NCI-H2171 treated with DMSO at 0.1 percent for 48 hours (cell line): ENCODE results near the gene MAG.
A peak's percentile ranks its signal among the peaks of the same experiment; 100 is the strongest.
"Not testable (repeated sequence)": the region's sequence is repeated elsewhere in the genome, so short reads cannot be mapped to it uniquely, and the experiment has no call there.

Source experiments
- DNase-seq: peaks from one replicate; lab custom pipeline; 2025; lab: John Stamatoyannopoulos, UW

The MAG gene

GRCh38 chr19:35346193-35347052 is 54.5 kb downstream of the MAG start:
- DNase-seq: no peak

- DNase-seq: no peak
Observed at GRCh38 chr19:35347171-35347929, 55.4 kb downstream of the MAG start, which contains the start of gene FFAR1. FFAR1 (plus strand) TSS chr19:35347902; CDS start chr19:35351552, 3,650 bp downstream.

GRCh38 chr19:35347930-35348298 is 56.0 kb downstream of the MAG start:
- DNase-seq: no peak

DNA sequence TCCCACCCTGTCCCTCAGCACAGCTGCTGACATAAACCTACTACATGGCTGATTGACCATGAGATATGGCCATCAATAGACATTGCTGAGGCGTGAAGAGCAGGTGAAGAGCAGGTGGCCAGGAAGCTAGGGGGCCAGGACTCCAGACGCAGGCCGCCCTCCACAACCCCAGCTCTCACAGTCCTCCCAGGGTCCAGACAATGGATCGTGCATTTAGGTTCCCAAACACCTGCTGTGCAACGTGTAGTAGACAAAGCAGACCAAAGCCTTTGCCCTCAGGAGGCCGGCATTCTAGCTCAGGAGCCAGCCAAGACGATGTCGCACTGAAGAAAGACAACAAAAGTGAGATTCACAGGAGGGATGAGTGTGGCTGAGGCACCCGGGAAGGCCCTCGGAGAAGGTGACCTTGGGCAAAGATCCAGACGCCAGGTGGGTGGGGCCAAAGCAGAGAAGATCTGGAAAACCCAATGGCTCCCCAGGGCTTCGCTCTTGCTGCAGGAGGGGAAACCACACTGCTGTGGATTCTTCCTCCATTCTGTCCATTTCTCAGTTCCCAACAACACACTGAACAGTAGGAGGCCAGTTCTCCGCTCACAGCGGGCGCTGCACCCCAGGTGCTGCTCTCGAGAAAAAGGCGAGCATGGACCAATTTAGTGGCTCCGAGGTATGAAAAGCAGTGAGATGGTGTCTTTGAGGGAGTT is 57.1 kb downstream of the MAG start:
- no peak for DNase-seq

DNA sequence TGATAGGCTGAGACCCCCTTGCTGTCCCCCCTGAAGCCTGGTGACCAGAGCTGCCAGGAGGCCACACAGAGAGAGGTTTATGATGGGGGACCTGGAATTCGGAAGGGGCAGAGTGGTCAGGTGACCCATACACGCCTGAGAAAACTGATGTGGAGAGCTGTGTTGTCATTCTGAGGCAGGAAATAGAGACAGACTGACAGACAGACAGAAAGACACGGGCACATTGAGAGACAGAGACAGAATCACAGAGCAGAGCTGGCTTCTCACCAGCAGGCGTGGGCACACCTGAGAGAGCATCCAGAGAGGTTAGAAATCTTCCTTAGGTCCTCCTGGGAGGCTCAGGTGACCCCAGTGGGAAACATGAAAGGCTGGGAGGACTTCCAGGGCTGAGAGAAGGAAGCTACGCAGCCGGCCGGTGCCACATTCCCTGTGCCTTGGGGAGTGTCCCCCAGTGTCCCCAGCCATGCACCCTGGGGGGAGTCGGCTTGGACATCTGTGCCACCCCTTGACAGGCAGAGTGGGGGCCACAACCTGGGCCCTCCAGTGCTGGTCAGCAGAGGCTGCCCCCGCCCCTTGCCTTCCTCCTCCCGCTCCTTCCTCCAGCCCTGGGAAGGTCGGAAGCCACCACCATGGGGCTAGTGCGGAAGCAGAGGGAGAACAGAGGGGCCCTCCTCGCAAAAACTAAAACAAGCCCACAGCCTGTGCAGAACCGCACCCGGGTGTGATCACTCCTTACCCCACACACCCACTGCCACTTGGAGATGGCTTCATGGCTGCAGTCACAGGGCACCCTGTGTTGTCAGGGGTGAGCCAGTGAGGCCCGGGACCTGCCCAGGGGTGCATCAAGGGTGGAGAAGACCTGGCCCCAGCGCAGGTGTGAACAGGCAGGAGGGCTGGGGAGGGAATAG is 57.9 kb downstream of the MAG start:
- no peak for DNase-seq

DNA sequence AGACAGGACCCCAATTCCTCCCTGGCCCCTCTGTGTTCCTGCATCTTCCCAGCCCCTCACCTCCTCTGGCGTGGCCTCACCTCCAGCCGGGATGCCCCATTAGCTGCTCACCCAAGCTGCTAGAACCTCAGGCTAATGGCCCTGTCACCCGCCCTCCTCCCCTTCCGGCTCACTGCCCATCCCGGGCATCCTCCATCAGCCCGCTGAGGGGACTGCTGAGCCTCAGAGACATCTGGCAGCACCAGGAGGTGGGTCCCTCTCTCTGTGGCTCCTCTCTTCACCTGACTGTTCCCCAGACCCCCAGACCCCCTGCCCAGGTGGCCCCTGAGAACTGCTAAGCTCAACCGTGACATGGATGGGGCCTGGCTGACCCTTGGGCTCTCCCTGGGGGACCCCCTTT is 58.6 kb downstream of the MAG start:
- DNase-seq: peak; percentile 36

DNA sequence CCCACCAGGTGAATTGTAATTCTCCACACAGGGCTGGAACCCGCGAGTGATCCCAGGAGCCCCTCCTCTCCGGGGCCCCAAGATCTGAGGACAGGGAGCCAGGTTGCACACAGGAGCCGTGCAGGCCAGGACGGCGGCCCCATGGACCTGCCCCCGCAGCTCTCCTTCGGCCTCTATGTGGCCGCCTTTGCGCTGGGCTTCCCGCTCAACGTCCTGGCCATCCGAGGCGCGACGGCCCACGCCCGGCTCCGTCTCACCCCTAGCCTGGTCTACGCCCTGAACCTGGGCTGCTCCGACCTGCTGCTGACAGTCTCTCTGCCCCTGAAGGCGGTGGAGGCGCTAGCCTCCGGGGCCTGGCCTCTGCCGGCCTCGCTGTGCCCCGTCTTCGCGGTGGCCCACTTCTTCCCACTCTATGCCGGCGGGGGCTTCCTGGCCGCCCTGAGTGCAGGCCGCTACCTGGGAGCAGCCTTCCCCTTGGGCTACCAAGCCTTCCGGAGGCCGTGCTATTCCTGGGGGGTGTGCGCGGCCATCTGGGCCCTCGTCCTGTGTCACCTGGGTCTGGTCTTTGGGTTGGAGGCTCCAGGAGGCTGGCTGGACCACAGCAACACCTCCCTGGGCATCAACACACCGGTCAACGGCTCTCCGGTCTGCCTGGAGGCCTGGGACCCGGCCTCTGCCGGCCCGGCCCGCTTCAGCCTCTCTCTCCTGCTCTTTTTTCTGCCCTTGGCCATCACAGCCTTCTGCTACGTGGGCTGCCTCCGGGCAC is 59.6 kb downstream of the MAG start:
- DNase-seq: no peak

- DNase-seq: no peak
Observed at GRCh38 chr19:35352177-35352447, 60.2 kb downstream of the MAG start.

- peak; percentile 83 for DNase-seq
Observed at GRCh38 chr19:35352448-35353304, 60.7 kb downstream of the MAG start.

GRCh38 chr19:35353635-35354034 is 61.7 kb downstream of the MAG start:
- no peak for DNase-seq

DNA sequence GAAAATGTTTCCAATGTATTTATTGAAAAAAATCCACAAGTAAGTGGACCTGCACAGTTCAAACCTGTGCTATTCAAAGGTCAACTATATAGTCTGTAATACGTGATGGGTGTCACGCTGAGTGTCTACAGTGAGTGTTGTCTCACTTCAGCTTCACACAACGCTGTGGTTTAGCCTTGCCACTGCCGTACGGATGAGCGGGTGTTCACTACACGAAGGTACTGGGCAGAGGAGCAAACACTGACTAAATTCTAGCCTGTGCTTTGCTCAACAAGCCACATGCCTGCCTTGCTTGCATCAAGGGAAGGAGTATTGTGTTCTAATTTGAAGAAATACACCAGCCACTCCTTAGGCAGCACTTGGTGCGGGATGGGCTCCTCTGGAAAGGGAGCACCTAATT is 62.9 kb downstream of the MAG start:
- no peak for DNase-seq

DNA sequence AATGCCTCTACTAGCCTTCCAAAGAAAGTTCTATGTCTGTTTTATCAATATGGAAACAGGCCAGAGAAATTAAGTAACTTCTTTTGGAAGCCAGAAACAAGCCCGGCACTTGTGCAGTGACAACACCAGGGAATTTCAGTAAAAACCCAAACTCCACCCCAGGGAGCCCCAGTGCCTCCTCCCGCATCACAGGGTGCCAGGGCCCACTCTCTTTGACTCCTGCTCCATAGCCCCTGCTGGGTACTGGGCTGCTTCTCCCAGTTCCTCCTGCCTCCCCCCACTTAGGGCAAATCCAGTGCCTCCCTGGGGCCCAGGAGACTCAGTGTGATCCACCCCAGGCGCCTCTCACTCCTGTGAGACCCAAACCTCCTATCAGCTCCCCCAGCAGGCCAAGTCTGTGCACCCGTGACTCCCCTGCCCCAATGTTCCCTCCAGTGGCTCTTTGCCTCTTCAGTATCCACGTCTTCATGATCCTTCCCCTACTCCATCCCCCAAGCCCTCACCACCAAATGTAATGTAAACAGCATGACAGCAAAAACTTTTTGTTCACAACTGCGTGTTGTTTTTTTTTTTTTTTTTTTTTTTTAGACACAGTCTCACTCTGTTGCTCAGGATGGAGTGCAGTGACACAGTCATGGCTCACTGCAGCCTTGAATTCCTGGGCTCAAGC is 64.0 kb downstream of the MAG start:
- DNase-seq: no peak

GRCh38 chr19:35357867-35358573 is 66.1 kb downstream of the MAG start, which contains the start of gene FFAR3:
FFAR3 (plus strand) TSS chr19:35358460; CDS start chr19:35358891, 431 bp downstream.
- no peak for DNase-seq

DNA sequence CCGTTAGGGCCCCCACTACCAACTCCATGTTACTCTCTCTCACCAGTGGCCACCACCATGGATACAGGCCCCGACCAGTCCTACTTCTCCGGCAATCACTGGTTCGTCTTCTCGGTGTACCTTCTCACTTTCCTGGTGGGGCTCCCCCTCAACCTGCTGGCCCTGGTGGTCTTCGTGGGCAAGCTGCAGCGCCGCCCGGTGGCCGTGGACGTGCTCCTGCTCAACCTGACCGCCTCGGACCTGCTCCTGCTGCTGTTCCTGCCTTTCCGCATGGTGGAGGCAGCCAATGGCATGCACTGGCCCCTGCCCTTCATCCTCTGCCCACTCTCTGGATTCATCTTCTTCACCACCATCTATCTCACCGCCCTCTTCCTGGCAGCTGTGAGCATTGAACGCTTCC is 66.9 kb downstream of the MAG start:
- DNase-seq: not testable (repeated sequence)

DNA sequence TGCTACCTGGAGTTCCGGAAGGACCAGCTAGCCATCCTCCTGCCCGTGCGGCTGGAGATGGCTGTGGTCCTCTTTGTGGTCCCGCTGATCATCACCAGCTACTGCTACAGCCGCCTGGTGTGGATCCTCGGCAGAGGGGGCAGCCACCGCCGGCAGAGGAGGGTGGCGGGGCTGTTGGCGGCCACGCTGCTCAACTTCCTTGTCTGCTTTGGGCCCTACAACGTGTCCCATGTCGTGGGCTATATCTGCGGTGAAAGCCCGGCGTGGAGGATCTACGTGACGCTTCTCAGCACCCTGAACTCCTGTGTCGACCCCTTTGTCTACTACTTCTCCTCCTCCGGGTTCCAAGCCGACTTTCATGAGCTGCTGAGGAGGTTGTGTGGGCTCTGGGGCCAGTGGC is 67.4 kb downstream of the MAG start:
- DNase-seq: not testable (repeated sequence)

- DNase-seq: not testable (repeated sequence)
Observed at GRCh38 chr19:35360081-35360480, 68.1 kb downstream of the MAG start.

- no peak for DNase-seq
Observed at GRCh38 chr19:35360880-35361420, 69.0 kb downstream of the MAG start.

GRCh38 chr19:35362261-35363000 is 70.5 kb downstream of the MAG start:
- DNase-seq: peak; percentile 14
